A549 (cell line): ENCODE results near the gene CACNA1C. TPM values are rescaled to one million over a fixed set of nuclear protein-coding genes. Genes with fewer than 3 reads are reported as not detected.

ENCODE experiments used
- ATAC-seq, 2 experiments: fragments of 200-7000 bp in 1 of 2; fragments of >200 bp in 1 of 2; cut with Nextera tagmentation in 1 of 2; cut with Tn5 transposase in 1 of 2; 3 replicates each; pipeline versions ENCODE4 v1.8.0 to v1.9.1; 2018 to 2020; ENCODE audit warnings: mild to moderate bottlenecking in 1 of 2, moderate library complexity in 1 of 2
- CTCF ChIA-PET: fragments of 300-600 bp; sonication (Branson Sonifier 250); formaldehyde crosslinking; extraction: SDS; loops from one replicate; lab custom pipeline; 2021; ENCODE audit warnings: antibody characterized with exemption, inconsistent platforms; lab: Yijun Ruan, JAX
- POLR2A ChIA-PET: fragments of 350-600 bp; formaldehyde crosslinking; extraction: SDS; loops from one replicate; lab custom pipeline; 2021; ENCODE audit warnings: antibody characterized with exemption, inconsistent platforms; lab: Yijun Ruan, JAX
- DNase-seq, 2 experiments: peaks; one replicate each; pipeline versions ENCODE4 v3.0.0 to v3.0.0-alpha.2; 2011 to 2016; ENCODE audit warnings: low read depth in 1 of 2, low spot score in 1 of 2
- FAIRE-seq: peaks from 2 replicates; lab custom pipeline; 2011; peaks lifted over from hg19 to GRCh38; lab: Jason Lieb, UNC
- H3K27ac ChIP-seq, 2 experiments: fragments of >200 bp; sonication (Bioruptor Twin); formaldehyde crosslinking; 3 replicates each; pipeline ENCODE4 v1.5.1; 2016 to 2017
- H3K4me1 ChIP-seq: fragments of >200 bp; sonication (Bioruptor Twin); formaldehyde crosslinking; 3 replicates; pipeline ENCODE4 v1.6.1; 2016
- H3K4me2 ChIP-seq: fragments of >200 bp; sonication (Bioruptor Twin); formaldehyde crosslinking; 3 replicates; pipeline ENCODE4 v1.6.1; 2016
- H3K4me3 ChIP-seq: fragments of >200 bp; sonication (Bioruptor Twin); formaldehyde crosslinking; 3 replicates; pipeline ENCODE4 v1.5.1; 2016
- H3K9me3 ChIP-seq: fragments of >200 bp; sonication (Bioruptor Twin); formaldehyde crosslinking; 3 replicates; pipeline ENCODE4 v1.6.1; 2016
- BHLHE40 ChIP-seq: IDR thresholded peaks from 2 replicates; pipeline ENCODE4 v1.6.1; 2012; ENCODE audit warnings: low read depth, low read length, inconsistent platforms
- CBX8 ChIP-seq: fragments of 200-600 bp; sonication (generic); IDR thresholded peaks from 2 replicates; pipeline ENCODE4 v1.6.1; 2016
- CEBPB ChIP-seq, 2 experiments: fragments of >200 bp in 1 of 2; sonication (Bioruptor Twin) in 1 of 2; formaldehyde crosslinking in 1 of 2; IDR thresholded peaks; 2 replicates each; pipeline ENCODE4 v1.6.1; 2012 to 2016
- E2F6 ChIP-seq: IDR thresholded peaks from 2 replicates; pipeline ENCODE4 v1.6.1; 2012; ENCODE audit warnings: low read depth, borderline replicate concordance
- EHF ChIP-seq: fragments of 250-450 bp; sonication (Bioruptor Pico); IDR thresholded peaks from 2 replicates; pipeline ENCODE4 v1.5.0; 2020; ENCODE audit warnings: mild to moderate bottlenecking
- EHMT2 ChIP-seq: fragments of 200-600 bp; sonication (generic); IDR thresholded peaks from 2 replicates; pipeline ENCODE4 v1.6.1; 2016; ENCODE audit warnings: antibody characterized with exemption, low read depth, mild to moderate bottlenecking, moderate library complexity
- FOSB ChIP-seq: fragments of 250-450 bp; sonication (Bioruptor Pico); IDR thresholded peaks from 2 replicates; pipeline ENCODE4 v1.5.0; 2020; ENCODE audit warnings: mild to moderate bottlenecking, moderate library complexity
- GATA3 ChIP-seq: IDR thresholded peaks from 2 replicates; pipeline ENCODE4 v1.6.1; 2012; ENCODE audit warnings: borderline replicate concordance
- HOXB13 ChIP-seq: fragments of 250-450 bp; sonication (Bioruptor Pico); IDR thresholded peaks from 2 replicates; pipeline ENCODE4 v1.5.0; 2020; ENCODE audit warnings: low read depth, mild to moderate bottlenecking, moderate library complexity
- HOXB5 ChIP-seq: fragments of 250-450 bp; sonication (Bioruptor Pico); IDR thresholded peaks from 2 replicates; pipeline ENCODE4 v1.5.0; 2020; ENCODE audit warnings: mild to moderate bottlenecking, moderate library complexity
- JUN ChIP-seq, 2 experiments: fragments of >200 bp; sonication (Bioruptor Twin); formaldehyde crosslinking; IDR thresholded peaks; 2 replicates in 1 of 2; 3 replicates in 1 of 2; pipeline ENCODE4 v1.6.1; 2016 to 2017
- MAZ ChIP-seq: fragments of 150-350 bp; IDR thresholded peaks from 2 replicates; pipeline ENCODE4 v1.6.1; 2014; ENCODE audit warnings: antibody characterized with exemption, low read depth, low read length, borderline replicate concordance
- MYC ChIP-seq: IDR thresholded peaks from 2 replicates; pipeline ENCODE4 v1.6.1; 2012; ENCODE audit warnings: mild to moderate bottlenecking, inconsistent platforms, low read length, improper control_type of control experiment, borderline replicate concordance
- NFE2L2 ChIP-seq: fragments of 150-350 bp; conservative IDR thresholded peaks from 2 replicates; pipeline ENCODE4 v1.6.1; 2014; ENCODE audit warnings: low read length
- NR3C1 ChIP-seq: fragments of >200 bp; sonication (Bioruptor Twin); formaldehyde crosslinking; IDR thresholded peaks from 3 replicates; pipeline ENCODE4 v1.6.1; 2017
- POLR2A ChIP-seq: IDR thresholded peaks from 2 replicates; pipeline ENCODE4 v1.6.1; 2012; ENCODE audit warnings: mild to moderate bottlenecking, low read length
- RAD21 ChIP-seq, 2 experiments: fragments of >200 bp in 1 of 2; sonication (Bioruptor Twin) in 1 of 2; formaldehyde crosslinking in 1 of 2; IDR thresholded peaks in 1 of 2; conservative IDR thresholded peaks in 1 of 2; 2 replicates in 1 of 2; 3 replicates in 1 of 2; pipeline ENCODE4 v1.6.1; 2012 to 2018; ENCODE audit warnings: inconsistent platforms in 1 of 2
- RARB ChIP-seq: fragments of 250-450 bp; sonication (Bioruptor Pico); IDR thresholded peaks from 2 replicates; pipeline ENCODE4 v1.8.0; 2021; ENCODE audit warnings: mild to moderate bottlenecking, moderate library complexity
- RCOR1 ChIP-seq: fragments of 150-350 bp; IDR thresholded peaks from 2 replicates; pipeline ENCODE4 v1.6.1; 2014; ENCODE audit warnings: antibody characterized with exemption, low read length, low read depth
- RNF2 ChIP-seq: fragments of 200-600 bp; sonication (generic); IDR thresholded peaks from 2 replicates; pipeline ENCODE4 v1.6.1; 2016; ENCODE audit warnings: low read depth, mild to moderate bottlenecking, antibody characterized with exemption, moderate library complexity, borderline replicate concordance
- SREBF2 ChIP-seq: fragments of 450-650 bp; IDR thresholded peaks from 2 replicates; pipeline ENCODE4 v1.6.1; 2014; ENCODE audit warnings: mild to moderate bottlenecking, moderate library complexity
- TFCP2L1 ChIP-seq: fragments of 250-450 bp; sonication (Bioruptor Pico); IDR thresholded peaks from 2 replicates; pipeline ENCODE4 v1.5.0; 2021; ENCODE audit warnings: mild to moderate bottlenecking
- ZC3H11A ChIP-seq: fragments of 450-650 bp; IDR thresholded peaks from 2 replicates; pipeline ENCODE4 v1.6.1; 2014; ENCODE audit warnings: antibody characterized with exemption, mild to moderate bottlenecking
- ZNF302 ChIP-seq: fragments of 250-450 bp; sonication (Bioruptor Pico); IDR thresholded peaks from 2 replicates; pipeline ENCODE4 v1.9.0; 2021; ENCODE audit warnings: inconsistent platforms, mild to moderate bottlenecking, moderate library complexity
- WGBS: methylation state at CpG from one replicate; pipeline ENCODE4 v1.1.6; 2017; ENCODE audit errors: missing lambda C conversion rate; 5-methylcytosine and 5-hydroxymethylcytosine counted together
- polyA plus RNA-seq, 4 experiments: library from polyadenylated mRNA; depleted of rRNA in 3 of 4; stranded (reverse); fragments of >200 nt; fragmentation: RNase III in 1 of 4; extraction: RNeasy Plus Mini Kit Qiagen cat#74134 plus additional on column Dnase treatment in 1 of 4; gene quantifications; 2 replicates in 3 of 4; 3 replicates in 1 of 4; pipeline ENCODE4 v1.2.3, GENCODE V29; 2011 to 2017
- TF ChIP-seq, protein P1 (sequence below): fragments of 450-650 bp; IDR thresholded peaks from 2 replicates; pipeline ENCODE4 v1.6.1; 2014; ENCODE audit warnings: antibody characterized with exemption
- TF ChIP-seq, protein P2 (sequence below): fragments of 250-450 bp; sonication (Bioruptor Pico); IDR thresholded peaks from 2 replicates; pipeline ENCODE4 v1.5.0; 2021; ENCODE audit warnings: mild to moderate bottlenecking, moderate library complexity, borderline replicate concordance

Gene CACNA1C
- polyA plus RNA-seq, 2 of the 4 experiments (the other 2 are of a cell fraction): not detected

DNA sequence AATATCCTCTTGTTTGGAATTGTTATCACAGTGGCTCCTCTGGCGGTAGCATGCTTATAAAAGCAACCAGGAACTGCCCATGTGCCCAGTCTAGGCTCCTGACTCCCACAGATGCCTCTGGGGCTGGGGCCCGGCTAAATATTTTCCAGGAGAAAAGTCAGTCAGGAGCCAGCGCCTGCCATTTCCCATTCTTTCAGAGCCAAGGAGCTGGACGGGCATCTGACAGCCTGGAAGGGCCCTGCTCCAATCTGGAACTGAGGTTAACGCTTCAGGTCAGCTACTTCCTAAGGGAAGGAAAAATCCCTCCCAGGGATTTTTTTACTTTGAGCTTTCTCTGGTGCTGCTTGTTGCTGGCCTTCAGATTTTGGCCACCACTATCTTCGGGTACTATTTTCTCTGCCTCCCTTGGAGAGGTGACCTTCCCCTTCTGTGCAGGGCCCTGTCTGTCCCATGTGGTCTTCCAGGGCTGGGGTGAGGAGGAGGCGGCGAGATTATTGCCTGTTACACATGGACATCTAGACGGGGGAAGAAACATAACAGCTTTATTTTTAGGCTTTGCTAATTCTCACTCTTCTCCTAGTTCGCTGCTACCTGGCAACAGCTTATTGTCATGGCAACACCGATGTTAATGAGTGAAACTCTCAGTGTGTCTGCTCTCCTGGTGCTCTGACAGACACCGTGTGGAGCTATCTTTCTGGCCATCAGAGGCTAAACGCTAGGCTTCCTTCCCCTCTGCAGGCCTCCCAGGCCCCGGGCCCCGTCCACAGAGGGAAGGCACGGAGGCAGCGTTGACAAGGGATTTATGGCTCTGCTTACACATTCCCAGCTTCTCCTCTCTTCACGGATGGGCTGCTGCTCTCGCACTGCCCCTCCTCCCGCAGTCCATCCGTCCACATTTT, 160.4 kb downstream of the CACNA1C start:
- TF ChIP-seq NFE2L2 (no peak), RAD21 (conservative IDR thresholded peaks at IDR 0.05 in 1 of 2, IDR thresholded peaks at IDR 0.05 in 1 of 2) (no peak), NR3C1 (no peak), EHF (CRISPR knock-in tag) (no peak)
- TF ChIP-seq, protein P1, sequence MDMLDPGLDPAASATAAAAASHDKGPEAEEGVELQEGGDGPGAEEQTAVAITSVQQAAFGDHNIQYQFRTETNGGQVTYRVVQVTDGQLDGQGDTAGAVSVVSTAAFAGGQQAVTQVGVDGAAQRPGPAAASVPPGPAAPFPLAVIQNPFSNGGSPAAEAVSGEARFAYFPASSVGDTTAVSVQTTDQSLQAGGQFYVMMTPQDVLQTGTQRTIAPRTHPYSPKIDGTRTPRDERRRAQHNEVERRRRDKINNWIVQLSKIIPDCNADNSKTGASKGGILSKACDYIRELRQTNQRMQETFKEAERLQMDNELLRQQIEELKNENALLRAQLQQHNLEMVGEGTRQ: no peak
- TF ChIP-seq, all 56 proteins: peak for 0
- no peaks in the 10 kb centered on the region for H3K9me3 ChIP-seq
- H3K4me3 ChIP-seq: no peak overlapping the region
- FAIRE-seq (no peak), ATAC-seq (no peak), DNase-seq (no peak)
- POLR2A ChIA-PET: no interaction called here
- no peak overlapping the region for H3K4me2 ChIP-seq
- CTCF ChIA-PET: interaction anchor here (3.7 kb wide), 1 partner anchor 11 kb away, joined by 15 read pairs; no protein-coding TSS in a partner anchor
- WGBS: 23% methylated on average over 21 of the region's 21 CpGs
- no peaks in the 10 kb centered on the region for H3K4me1 ChIP-seq
- no peak overlapping the region for H3K27ac ChIP-seq

GRCh38 chr12:2214411-2214810, 161.6 kb downstream of the CACNA1C start:
- WGBS: 16% methylated on average over 8 of the region's 8 CpGs
- TF ChIP-seq CEBPB (IDR thresholded peaks at IDR 0.05) (no peak), JUN (IDR thresholded peaks at IDR 0.05) (no peak), HOXB13 (no peak), E2F6 (no peak), ZNF302 (no peak), TFCP2L1 (CRISPR knock-in tag) (no peak), BHLHE40 (no peak), RARB (CRISPR knock-in tag) (no peak), SREBF2 (no peak), FOSB (CRISPR knock-in tag) (no peak), RNF2 (no peak), RAD21 (conservative IDR thresholded peaks at IDR 0.05 in 1 of 2, IDR thresholded peaks at IDR 0.05 in 1 of 2) (no peak), MYC (no peak)
- TF ChIP-seq, protein P2, sequence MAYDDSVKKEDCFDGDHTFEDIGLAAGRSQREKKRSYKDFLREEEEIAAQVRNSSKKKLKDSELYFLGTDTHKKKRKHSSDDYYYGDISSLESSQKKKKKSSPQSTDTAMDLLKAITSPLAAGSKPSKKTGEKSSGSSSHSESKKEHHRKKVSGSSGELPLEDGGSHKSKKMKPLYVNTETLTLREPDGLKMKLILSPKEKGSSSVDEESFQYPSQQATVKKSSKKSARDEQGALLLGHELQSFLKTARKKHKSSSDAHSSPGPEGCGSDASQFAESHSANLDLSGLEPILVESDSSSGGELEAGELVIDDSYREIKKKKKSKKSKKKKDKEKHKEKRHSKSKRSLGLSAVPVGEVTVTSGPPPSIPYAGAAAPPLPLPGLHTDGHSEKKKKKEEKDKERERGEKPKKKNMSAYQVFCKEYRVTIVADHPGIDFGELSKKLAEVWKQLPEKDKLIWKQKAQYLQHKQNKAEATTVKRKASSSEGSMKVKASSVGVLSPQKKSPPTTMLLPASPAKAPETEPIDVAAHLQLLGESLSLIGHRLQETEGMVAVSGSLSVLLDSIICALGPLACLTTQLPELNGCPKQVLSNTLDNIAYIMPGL (CRISPR knock-in tag): no peak
- FAIRE-seq (no peak), DNase-seq (no peak), ATAC-seq (no peak)
- Histone ChIP-seq H3K4me2 (no peak overlapping the region), H3K9me3 (no peaks in the 10 kb centered on the region), H3K4me1 (no peaks in the 10 kb centered on the region), H3K4me3 (no peak overlapping the region), H3K27ac (no peak overlapping the region)
- ChIA-PET POLR2A (no interaction called here), CTCF (no interaction called here)

DNA sequence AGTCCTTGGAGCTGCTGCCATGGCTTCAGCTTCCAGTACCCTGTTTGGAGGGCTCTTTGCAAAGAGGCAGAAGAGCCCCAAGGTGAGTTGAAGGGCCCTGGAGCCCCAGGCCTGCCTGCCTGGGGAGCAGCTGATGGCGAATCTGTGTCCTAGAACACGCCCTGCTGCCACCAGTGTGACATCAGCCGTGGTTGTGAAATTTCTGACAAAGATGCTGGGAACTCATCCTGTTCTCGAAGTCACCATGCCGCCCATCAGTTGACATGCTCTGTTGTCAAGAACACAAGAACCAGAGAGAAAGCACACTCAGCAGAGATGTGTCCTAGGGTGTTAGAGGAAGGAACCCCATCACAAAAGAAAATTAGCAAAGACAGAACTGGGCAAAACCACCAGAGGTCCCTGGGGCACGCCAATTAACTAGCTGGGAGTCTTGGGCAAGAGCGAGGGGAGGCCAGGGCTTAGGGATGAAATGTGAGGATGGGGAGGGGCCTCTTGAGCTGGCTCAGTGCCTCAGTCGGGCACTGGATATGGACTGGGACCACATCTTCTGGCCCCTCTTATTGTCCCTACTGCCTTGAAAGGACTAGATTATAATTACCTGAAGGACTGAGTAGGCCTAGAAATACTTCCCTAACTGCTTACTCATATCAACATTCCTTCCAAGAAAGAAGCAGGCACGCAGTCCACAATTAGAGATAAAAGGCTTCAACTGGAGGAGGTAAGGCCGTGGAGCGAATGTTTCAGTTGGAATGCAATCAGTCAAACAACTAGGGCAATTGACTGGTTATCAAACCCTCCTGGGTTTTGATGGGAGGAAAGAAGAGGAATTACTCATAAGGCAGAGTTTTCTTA, 163.1 kb downstream of the CACNA1C start:
- ChIA-PET POLR2A (no interaction called here), CTCF (no interaction called here)
- H3K4me1 ChIP-seq: no peaks in the 10 kb centered on the region
- DNase-seq (no peak), ATAC-seq (no peak), FAIRE-seq (no peak)
- no peak overlapping the region for H3K27ac ChIP-seq
- H3K9me3 ChIP-seq: no peaks in the 10 kb centered on the region
- no peak overlapping the region for H3K4me3 ChIP-seq
- H3K4me2 ChIP-seq: no peak overlapping the region
- TF ChIP-seq EHF (CRISPR knock-in tag) (no peak), POLR2A (no peak), GATA3 (no peak), HOXB5 (CRISPR knock-in tag) (no peak), MAZ (no peak), BHLHE40 (no peak), RCOR1 (no peak), NR3C1 (no peak), CBX8 (no peak), ZNF302 (no peak), ZC3H11A (no peak), EHMT2 (no peak)
- TF ChIP-seq, protein P2 (CRISPR knock-in tag): no peak
- WGBS: 51% methylated on average over 11 of the region's 11 CpGs
